GM18867 (cell line): ENCODE results near the gene PRELID3B.

ENCODE experiments used
- ATAC-seq: cut with Tn5 transposase; IDR thresholded peaks from one replicate; pipeline ENCODE4 v1.9.1; 2021; ENCODE audit warnings: mild to moderate bottlenecking, moderate library complexity; ENCODE audit not compliant: unreplicated experiment

The PRELID3B gene

GRCh38 chr20:58996226-58996611 is 46.4 kb downstream of the PRELID3B start:
- ATAC-seq: no peak

GRCh38 chr20:58995461-58996225 is 46.9 kb downstream of the PRELID3B start:
- no peak for ATAC-seq

GRCh38 chr20:58994390-58995159 is 48.0 kb downstream of the PRELID3B start:
- ATAC-seq: no peak

GRCh38 chr20:58993332-58994248 is 49.0 kb downstream of the PRELID3B start:
- no peak for ATAC-seq

GRCh38 chr20:58992911-58993310 is 49.7 kb downstream of the PRELID3B start:
- ATAC-seq: no peak

GRCh38 chr20:58991715-58992114 is 50.9 kb downstream of the PRELID3B start:
- ATAC-seq: no peak

GRCh38 chr20:58990651-58991445 is 51.7 kb downstream of the PRELID3B start:
- no peak for ATAC-seq

- ATAC-seq: no peak
Measured at GRCh38 chr20:58989196-58989595, 53.4 kb downstream of the PRELID3B start.

GRCh38 chr20:58988565-58988882 is 54.1 kb downstream of the PRELID3B start:
- no peak for ATAC-seq

- ATAC-seq: no peak
Measured at GRCh38 chr20:58987790-58988564, 54.6 kb downstream of the PRELID3B start.

GRCh38 chr20:58986968-58987517 is 55.5 kb downstream of the PRELID3B start:
- no peak for ATAC-seq

GRCh38 chr20:58986286-58986967 is 56.2 kb downstream of the PRELID3B start:
- ATAC-seq: no peak

GRCh38 chr20:58985656-58986055 is 56.9 kb downstream of the PRELID3B start:
- ATAC-seq: no peak

GRCh38 chr20:58984691-58985090 is 57.9 kb downstream of the PRELID3B start:
- no peak for ATAC-seq
